ENCODE data around the gene SNX10. TPM values are rescaled to one million over a fixed set of nuclear protein-coding genes. Genes with fewer than 3 reads are reported as not detected.

SNX10 gene
- total RNA-seq, 1 experiment from 2014 or later = 9.4 TPM

DNA sequence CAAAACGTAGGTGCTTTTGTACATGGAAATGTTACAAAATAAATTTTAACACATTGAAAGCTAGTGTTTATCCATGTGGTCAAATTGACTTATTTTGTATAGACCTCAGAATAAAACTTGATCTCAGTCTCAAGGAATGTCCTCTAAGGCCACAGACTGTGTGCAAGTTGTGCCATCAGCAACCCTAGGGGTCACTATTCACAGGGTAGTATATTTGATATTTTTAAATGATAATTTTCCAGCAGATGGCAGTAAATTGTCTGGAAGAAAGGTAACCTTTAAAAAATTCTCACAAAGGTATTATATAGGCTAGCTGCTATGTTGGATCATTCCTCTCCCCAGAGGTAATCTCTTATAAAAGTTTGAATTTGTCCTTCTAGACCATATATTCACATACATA, 12.9 kb upstream of the SNX10 start:
- no peaks in the 10 kb centered on the region; a peak in 1 of 5 replicates for H3K9me3 Mint-ChIP-seq
- H2AFZ ChIP-seq (ENCODE audit: low read length) = no peak overlapping the region
- H2BK120ac ChIP-seq (ENCODE audit: low read depth, low read length, poor library complexity, severe bottlenecking) = no peak overlapping the region
- no peaks in the 10 kb centered on the region for H3K23me2 ChIP-seq (ENCODE audit: insufficient read length, low read depth, low read length, poor library complexity, severe bottlenecking)
- no CpG with 5 or more reads among the region's 1 CpG for WGBS (ENCODE audit: extremely low coverage, insufficient read length, low lambda C conversion rate)
- no peaks in the 10 kb centered on the region; the same call in 1 of the 2 replicates for H3K27me3 Mint-ChIP-seq (ENCODE audit: low read depth)
- H3K56ac ChIP-seq (ENCODE audit: insufficient read length, low read depth, low read length) = no peak overlapping the region
- H3K79me1 ChIP-seq (ENCODE audit: insufficient read depth, low read depth, low read length, poor library complexity, severe bottlenecking) = no peaks in the 10 kb centered on the region
- H2AK5ac ChIP-seq (ENCODE audit: insufficient read length, low read length) = no peak overlapping the region
- no peaks in the 10 kb centered on the region for H4K20me1 ChIP-seq (ENCODE audit: control insufficient read depth, insufficient read depth, insufficient read length)
- H3K18ac ChIP-seq (ENCODE audit: insufficient read length, low read depth, low read length) = no peak overlapping the region
- H3K23ac ChIP-seq (ENCODE audit: insufficient read length, low read depth, low read length) = no peak overlapping the region
- no peaks in the 10 kb centered on the region for H3K4me1 ChIP-seq (ENCODE audit: insufficient read depth, low read length)
- H3K27ac ChIP-seq (ENCODE audit: insufficient read length, low read depth, low read length) = no peak overlapping the region
- no peak overlapping the region for H3K9ac ChIP-seq (ENCODE audit: extremely low read depth, insufficient read length, low read length)
- H4K8ac ChIP-seq (replicated peaks; ENCODE audit: insufficient read length, low read depth, low read length) = no peak overlapping the region
- TF ChIP-seq, protein P1, sequence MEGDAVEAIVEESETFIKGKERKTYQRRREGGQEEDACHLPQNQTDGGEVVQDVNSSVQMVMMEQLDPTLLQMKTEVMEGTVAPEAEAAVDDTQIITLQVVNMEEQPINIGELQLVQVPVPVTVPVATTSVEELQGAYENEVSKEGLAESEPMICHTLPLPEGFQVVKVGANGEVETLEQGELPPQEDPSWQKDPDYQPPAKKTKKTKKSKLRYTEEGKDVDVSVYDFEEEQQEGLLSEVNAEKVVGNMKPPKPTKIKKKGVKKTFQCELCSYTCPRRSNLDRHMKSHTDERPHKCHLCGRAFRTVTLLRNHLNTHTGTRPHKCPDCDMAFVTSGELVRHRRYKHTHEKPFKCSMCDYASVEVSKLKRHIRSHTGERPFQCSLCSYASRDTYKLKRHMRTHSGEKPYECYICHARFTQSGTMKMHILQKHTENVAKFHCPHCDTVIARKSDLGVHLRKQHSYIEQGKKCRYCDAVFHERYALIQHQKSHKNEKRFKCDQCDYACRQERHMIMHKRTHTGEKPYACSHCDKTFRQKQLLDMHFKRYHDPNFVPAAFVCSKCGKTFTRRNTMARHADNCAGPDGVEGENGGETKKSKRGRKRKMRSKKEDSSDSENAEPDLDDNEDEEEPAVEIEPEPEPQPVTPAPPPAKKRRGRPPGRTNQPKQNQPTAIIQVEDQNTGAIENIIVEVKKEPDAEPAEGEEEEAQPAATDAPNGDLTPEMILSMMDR (conservative IDR thresholded peaks at IDR 0.05) = no peak
- H3K79me2 ChIP-seq (ENCODE audit: insufficient read depth, low read length) = no peaks in the 10 kb centered on the region
- H3K4ac ChIP-seq (ENCODE audit: low read depth, low read length) = no peak overlapping the region
- H3K27me3 ChIP-seq (ENCODE audit: insufficient read depth, low read length) = no peaks in the 10 kb centered on the region
- no peak overlapping the region for H4K5ac ChIP-seq (ENCODE audit: insufficient read length, low read depth, low read length)
- H3K36me3 Mint-ChIP-seq (ENCODE audit: insufficient read depth in 1 of 3, low read depth in 3 of 3) = no peaks in the 10 kb centered on the region
- H3K14ac ChIP-seq (ENCODE audit: insufficient read depth, low read length) = no peak overlapping the region
- no peaks in the 10 kb centered on the region for H3K4me1 Mint-ChIP-seq
- no peak overlapping the region for H3K4me3 Mint-ChIP-seq
- H3K27ac Mint-ChIP-seq = no peak overlapping the region
- no peak overlapping the region for H4K91ac ChIP-seq (ENCODE audit: insufficient read length, low read depth, low read length)
- no peaks in the 10 kb centered on the region for H3K9me3 ChIP-seq (ENCODE audit: control insufficient read depth, low read depth, low read length)
- no peak overlapping the region for H2BK15ac ChIP-seq (ENCODE audit: low read depth, low read length)
- no peak for DNase-seq
- no peak overlapping the region for H3K4me2 ChIP-seq (ENCODE audit: insufficient read depth, insufficient read length, low read length)
- H2BK20ac ChIP-seq (ENCODE audit: low read depth, low read length, poor library complexity, severe bottlenecking) = no peak overlapping the region
- no peak overlapping the region for H2BK5ac ChIP-seq (ENCODE audit: insufficient read length, low read length)
- H3T11ph ChIP-seq (ENCODE audit: low read length) = no peak overlapping the region
- no peak overlapping the region for H2BK12ac ChIP-seq (ENCODE audit: insufficient read length, low read depth, low read length)

All from H9 (cell line).